ENCODE results near the gene IGIP.

IGIP gene

DNA sequence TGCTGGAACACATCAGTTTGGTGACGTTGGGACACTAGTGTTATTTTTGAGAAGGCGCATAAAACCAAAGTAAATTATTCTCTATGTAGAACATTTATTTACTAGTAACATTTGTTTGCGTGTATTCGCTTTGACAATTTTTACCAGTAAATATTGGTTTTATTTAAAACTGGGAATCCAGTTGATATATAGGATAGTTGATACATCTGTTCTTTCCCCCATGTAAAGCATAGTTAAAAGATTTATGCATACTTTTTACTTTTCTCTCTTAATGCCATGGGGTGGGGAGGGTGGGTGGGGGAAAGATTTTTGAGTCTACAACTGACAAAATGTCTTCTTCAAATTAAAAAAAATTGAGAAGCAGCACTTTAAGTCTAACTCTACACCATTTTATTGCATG is at the start of gene IGIP:
TSS of gene IGIP (plus strand) at position 301 of the 400 bp plus-strand sequence. CDS start 2,540 bp downstream, outside the sequence.
- no peak for DNase-seq

DNA sequence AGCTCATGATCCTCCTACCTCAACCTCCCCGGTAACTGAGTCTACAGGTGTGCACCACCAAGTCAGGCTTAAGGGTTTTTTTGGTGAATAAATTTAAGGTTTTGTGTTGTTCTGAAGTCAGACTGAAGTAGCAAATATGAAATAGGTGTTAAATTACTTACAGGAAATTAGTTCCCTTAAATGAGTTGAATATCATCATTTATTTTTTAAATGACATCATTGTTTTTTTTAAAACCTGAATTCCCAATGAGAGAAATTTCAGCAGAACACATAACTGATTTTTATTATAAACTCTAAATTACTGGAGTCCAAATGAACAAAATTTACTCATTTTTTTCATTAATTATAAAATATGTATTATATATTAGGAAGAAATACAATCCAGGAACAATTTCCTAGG is 49.6 kb upstream of the IGIP start:
- no peak for DNase-seq

GRCh38 chr5:140076788-140077187 is 48.9 kb upstream of the IGIP start:
- no peak for DNase-seq

DNA sequence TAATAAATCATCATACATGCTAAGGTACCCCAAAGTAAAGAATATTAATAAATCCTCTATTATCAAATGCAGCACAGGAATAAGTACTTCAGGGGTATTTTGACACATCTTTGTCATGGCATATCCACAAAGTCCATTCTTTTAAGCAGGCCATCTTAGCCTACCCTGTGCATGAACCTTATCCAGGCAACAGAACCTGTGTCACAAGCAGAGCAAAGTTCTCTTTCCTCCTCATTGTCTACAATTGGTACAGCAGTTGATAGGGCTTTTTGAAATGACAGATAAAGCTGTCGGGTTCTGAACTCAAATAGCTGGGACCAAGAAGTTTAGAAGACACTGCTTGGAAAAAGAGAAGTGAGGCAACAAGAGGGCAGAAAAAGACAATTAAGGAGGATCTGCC is 42.6 kb upstream of the IGIP start:
- no peak for DNase-seq

DNA sequence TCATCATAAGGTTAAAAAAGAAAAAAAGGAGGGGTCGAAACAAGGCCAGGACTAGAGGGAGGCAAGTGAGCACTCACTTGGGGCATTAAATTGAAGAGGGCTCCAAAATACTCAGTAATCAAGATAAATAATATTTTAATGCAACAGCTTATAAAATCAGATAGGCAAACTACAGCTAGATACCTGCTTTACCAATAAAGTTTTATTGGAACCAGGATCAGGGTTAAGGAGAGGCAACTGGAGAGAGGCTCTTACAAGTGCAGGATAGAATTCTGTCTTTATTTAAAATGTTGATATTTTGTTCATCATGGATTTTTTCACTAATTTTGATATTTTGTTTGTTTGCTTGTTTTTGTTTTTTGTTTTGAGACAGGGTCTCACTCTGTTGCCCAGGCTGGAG is 42.1 kb upstream of the IGIP start:
- DNase-seq: no peak

DNA sequence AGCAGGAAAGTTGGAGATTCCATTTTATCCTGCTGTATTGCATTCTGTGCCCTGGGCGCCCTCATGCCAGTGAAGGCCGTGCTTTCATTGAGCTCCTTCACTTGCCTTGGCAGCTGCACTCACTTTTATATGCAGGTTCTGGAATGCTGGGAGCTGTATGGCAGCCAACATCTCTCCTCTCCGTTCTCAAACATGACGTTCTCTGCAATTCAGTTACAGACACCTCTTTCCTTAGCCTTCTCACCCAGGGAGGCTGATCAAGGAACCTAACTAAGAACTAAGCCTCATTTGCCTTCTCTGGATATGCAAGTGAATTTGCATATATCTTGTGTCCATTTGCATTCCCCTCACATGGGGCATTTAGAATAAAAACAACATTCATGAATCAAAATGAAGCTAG is 41.2 kb upstream of the IGIP start:
- DNase-seq: no peak

- DNase-seq: no peak
Observed at GRCh38 chr5:140090251-140090650, 35.5 kb upstream of the IGIP start.

- DNase-seq: no peak
Observed at GRCh38 chr5:140093179-140093578, 32.6 kb upstream of the IGIP start.

DNA sequence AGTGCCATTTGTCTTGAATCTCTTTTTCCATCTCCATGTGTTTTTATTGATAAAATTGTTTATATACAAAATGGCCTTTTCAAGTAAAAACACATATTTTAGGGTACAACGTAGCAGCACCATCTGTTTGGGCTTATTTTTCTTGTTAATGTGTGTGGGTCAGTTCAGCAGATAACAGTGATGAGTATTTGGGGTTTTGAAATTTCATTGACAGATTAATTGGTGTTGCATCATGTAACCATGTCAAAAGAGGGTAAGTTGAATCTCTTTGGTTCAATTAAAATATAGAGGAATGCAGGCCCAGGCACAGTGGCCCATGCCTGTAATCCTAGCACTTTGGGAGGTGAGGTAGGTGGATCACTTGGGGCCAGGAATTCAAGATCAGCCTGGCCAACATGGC is 31.9 kb upstream of the IGIP start:
- no peak for DNase-seq

GRCh38 chr5:140094889-140095288 is 30.8 kb upstream of the IGIP start:
- no peak for DNase-seq

GRCh38 chr5:140101179-140101578 is 24.6 kb upstream of the IGIP start:
- DNase-seq: no peak

DNA sequence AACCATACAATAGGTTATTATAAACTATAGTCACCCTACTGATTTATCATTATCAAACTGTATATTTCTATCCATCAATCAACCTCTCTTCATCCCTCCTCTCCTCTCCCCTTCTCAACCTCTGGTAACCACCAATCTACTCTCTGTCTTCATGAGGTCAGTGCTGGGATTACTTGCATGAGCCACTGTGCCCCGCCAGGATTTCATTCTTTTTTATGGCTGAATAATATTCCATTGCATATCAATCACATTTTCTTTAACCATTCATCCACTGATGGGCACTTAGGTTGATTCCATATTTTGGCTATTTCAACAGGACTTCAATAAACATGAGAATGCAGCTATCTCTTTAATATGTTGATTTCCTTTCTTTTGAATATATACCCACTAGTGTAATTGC is 22.6 kb upstream of the IGIP start:
- DNase-seq: no peak

- no peak for DNase-seq
Observed at GRCh38 chr5:140104100-140104499, 21.6 kb upstream of the IGIP start.

- no peak for DNase-seq
Observed at GRCh38 chr5:140106101-140106500, 19.6 kb upstream of the IGIP start.

DNA sequence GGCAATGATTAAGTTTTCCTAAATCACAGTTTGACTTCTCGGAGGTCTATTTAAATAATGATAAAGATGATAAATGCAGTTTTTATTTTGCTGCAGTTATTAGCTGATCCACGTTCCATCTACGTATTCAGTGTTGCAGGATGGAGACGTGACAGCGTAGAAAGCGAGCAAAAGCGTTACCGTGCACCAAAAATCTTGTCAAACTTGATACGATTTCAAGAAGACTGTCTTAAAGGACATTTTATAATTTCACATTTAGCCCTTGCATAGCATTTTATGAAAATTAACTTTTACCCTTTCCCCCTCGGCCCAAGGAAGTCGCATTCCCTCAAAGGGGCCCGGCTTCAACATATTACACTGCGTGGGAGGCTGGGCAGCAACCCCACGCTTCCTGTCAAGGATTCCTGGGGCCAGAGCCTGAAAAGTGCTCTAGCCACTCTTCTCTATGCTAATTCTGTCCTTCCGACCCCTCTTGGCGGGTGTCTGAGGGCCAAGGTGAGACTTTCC is 18.9 kb upstream of the IGIP start:
- no peak for DNase-seq

DNA sequence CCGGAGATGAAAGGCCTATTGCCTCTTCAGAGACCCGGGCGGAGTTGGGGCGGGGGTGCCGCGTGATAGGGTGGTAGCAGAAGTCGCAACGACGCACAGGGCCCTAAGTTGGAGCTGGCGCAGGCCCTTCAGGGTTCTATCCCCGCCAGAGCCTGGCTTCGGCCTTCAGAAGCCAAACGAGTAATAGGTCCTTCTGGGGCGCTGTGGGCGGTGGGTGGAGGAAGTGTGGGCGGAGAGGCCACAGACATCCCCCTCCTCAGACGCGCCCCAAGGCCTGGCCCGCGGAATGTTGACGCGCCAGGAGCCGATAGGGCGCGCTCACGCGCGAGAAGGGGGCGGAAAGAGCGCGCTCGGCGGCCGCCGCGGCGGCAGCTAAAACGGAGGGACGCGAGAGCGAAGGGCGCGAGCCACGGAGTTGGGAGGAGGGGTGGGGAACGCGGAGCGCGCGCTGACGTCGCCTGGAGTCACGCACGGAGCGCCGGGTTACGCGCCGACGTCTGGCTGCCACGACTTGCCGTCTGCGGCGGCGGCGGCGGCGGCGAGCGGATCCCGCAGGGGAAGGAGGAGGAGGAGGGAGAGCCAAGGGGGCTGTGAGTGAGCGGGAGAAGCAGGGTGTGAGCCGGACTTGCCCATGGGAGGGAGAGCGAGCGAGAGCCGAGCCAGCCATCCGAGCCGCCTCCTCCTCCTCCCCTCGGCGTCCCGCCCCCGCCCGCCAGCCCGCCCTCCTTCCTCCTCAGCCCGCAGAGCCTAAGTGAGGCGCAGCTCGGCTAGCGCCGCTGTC is 18.2 kb upstream of the IGIP start:
- peak; percentile 80 for DNase-seq

DNA sequence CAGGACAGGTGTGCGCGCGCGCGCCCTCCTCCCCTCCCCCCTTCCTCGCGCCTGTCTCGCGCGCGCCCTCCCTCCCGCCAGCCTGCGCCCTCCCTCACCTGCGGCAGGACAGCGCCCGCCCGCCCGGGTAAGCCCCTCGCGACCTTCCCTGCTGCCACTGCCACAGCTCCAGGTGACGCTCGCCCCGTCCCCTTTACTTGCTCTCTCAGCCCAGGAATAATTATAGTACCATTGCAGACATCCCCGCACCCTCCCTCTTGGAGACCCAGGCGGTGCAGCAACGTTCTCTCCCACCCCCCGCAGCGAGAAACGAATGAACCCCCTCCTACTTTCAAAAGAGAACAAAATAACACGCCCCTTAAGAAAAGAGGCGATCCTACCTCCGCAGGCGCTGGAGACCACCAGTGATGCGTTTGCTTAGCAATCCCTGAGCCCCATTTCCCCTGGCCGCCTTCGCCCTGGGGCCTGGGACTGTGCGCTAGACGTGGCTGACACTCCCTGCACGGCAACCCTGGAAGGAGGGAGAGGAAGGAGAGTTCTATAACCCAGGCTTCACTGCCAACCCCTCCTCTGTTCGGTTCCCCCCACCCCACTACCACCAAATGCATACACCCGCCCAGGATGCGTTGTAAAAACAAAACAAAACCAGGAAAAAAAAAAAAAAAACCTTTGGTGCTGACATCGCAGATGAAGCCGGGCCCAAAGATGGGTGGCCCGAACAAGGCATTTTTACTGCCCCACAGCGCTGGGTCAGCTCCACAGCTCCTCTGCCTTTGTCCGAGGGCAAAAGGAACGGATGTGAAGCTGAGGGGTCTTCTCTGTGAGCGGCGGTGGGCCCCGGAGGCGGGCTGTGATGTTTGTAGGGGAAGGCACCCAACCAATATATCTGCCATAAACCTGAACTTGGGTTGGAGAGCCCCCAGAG is 17.4 kb upstream of the IGIP start:
- DNase-seq: no peak

DNA sequence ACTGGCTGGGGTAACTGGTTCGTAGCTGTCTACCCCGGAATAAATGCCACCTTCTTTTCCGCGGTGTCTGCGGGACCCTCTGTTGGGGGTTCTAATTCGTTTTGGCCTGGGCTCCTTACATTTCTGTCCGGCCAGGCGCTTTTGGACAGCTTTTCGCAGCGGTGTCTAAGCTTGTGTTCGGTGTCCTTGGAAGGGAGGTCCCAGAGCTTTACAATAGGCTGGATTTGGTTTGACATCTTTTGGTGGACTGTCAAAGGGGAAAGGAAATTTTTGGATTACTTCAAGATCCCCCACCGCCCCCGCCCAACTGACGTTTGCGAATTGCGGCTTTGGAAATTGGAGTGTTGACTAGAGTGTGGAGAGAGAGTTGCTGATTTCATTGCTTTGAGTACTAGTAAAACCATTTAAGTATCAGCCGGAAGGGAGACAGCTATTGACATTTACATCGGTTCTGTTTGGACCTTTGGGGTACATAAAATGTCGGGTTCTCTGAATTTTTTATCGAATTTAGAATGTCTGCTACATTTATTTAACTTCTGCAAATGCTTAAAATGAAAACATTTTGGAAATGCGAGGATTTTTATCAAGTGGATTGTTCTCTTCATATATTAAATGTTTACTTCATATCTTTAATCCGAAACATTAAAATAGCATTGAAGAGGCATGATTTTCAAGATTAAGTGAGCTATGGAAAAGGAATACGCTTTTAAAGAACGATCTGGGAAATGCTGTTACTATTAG is 16.5 kb upstream of the IGIP start:
- no peak for DNase-seq

DNA sequence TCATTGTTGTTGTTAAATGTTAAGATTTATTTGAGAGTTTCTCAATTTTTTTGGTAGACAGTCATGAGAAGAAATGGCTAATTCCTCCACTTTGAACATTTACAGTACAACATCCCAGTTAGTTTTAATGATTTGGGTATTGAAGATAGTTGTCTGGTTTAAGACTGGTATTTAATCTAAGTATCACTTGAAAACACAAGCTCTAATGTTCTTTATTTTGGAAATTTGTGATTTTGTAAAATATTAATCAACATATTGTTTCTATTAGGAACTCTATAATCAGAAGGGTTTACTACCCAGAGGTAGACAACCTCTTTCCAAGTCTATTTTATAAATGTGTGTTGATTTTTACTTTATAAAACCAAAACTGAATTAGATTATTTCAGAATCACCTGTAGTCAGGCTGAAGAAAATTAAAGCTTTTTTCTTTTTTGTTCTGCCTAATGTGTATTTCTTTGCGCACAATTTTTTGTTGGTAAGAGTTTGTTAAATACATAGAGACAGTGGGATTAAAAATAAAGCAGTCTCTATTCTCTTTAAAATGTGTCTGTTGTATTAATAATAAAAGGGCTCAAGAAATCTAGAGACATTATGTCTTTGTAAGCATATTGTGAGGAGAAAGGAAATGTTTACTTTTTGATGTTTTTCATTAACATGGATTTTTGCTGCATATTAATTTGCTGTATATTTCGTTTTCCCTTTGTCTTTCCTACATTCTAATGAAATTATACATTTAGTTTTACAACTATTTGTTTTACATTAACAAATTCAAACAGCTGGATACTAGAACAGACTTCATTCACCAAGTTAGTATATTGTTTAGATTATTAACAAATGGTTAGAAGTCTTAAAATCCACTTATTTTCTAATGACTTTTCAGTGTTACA is 15.7 kb upstream of the IGIP start:
- DNase-seq: no peak

DNA sequence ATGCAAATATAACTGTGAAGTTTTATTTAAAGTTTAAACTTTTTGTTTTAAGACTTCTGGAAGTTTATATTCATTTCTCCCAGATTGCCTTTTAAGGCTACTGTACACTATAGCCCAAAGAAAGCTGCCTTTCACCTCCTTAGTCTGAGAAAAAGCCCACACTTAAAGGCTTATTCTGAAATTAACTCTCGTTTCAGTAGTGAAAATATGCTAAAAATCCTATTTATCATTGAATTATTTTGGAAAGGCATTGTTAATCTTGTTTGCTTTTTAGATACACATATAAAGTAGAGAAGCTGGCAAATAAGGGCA is 15.1 kb upstream of the IGIP start:
- DNase-seq: no peak

DNA sequence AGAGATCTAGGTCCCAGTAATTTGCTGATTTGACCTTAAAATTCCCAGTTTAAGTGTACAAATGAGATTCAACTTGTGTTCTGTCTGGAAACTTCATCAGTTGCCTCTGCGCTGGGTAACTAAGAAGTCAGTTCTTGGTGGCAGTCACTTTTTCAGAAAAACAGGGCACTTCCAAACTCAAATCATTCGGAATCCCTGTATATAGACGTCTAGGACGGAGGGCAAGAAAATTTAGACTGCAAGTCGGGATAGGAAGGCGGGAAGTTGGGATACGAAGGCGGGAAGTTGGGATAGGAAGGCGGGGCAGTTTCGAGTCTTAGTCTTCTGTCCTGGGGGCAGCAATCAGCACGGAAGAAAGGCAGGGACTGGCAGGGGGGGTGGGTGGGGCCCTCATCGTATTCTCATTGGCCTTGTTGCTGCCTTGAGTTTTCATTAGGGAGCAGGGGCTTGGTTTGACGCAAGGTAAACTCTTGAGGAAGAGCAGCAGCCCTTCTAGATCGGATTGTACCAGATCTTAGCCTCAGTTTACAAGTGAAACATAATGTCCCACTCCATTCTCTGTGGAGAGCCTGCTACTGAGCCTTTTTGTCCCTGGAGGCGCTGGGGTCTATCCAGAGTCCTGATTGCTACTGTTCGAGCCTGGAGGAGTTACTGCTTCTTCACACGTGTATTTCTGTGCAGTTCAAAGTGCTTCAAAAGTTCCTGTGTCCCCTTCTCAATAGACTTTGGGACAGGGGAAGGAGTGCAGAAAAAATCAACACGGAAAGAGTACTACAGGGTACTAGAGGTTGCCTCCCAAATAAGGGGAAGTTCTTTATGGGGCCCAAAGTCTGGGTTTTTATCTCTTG is 14.5 kb upstream of the IGIP start:
- no peak for DNase-seq

Data from NCI-H2171 (cell line).